Sigmoid colon (tissue), 7 donors: ENCODE measurements around the gene AK8. TPM values are rescaled to one million over a fixed set of nuclear protein-coding genes. Genes with fewer than 3 reads are reported as not detected.

Experiments used
- DNase-seq: peaks from one replicate; pipeline ENCODE4 v3.0.0-alpha.2; 2019
- H3K27ac ChIP-seq, 4 donors: fragments of 200-600 bp; sonication (generic); one replicate each; pipeline ENCODE4 v1.5.1; 2016 to 2019; ENCODE audit warnings: mild to moderate bottlenecking in 1 of 4
- H3K27me3 ChIP-seq, 3 donors: fragments of 200-600 bp; sonication (generic); one replicate each; pipeline ENCODE4 v1.5.1; 2019; ENCODE audit warnings: mild to moderate bottlenecking in 1 of 3
- H3K36me3 ChIP-seq, 4 donors: fragments of 200-600 bp; sonication (generic); one replicate each; pipeline ENCODE4 v1.5.1; 2016 to 2019
- H3K4me1 ChIP-seq, 4 donors: fragments of 200-600 bp; sonication (generic); one replicate each; pipeline ENCODE4 v1.5.1; 2017 to 2019
- H3K4me3 ChIP-seq, 4 donors: fragments of 200-600 bp; sonication (generic); one replicate each; pipeline ENCODE4 v1.5.1; 2017 to 2019; ENCODE audit warnings: mild to moderate bottlenecking in 2 of 4, moderate library complexity in 1 of 4
- H3K9me3 ChIP-seq, 4 donors: fragments of 200-600 bp in 3 of 4; sonication (generic) in 3 of 4; one replicate each; pipeline versions ENCODE4 v1.5.1 to v1.6.1; 2013 to 2019
- EP300 ChIP-seq, 4 donors: sonication (generic); formaldehyde crosslinking; IDR thresholded peaks; one replicate each; pipeline ENCODE4 v1.6.1; 2017; ENCODE audit warnings: antibody characterized with exemption in 4 of 4
- POLR2A ChIP-seq, 2 donors: fragments of 450-650 bp; IDR thresholded peaks; one replicate each; pipeline ENCODE4 v1.6.1; 2016; ENCODE audit warnings: antibody characterized with exemption in 2 of 2, mild to moderate bottlenecking in 2 of 2, moderate library complexity in 2 of 2
- POLR2AphosphoS5 ChIP-seq, 4 donors: sonication (generic); formaldehyde crosslinking; IDR thresholded peaks; one replicate each; pipeline ENCODE4 v1.6.1; 2017; ENCODE audit warnings: antibody characterized with exemption in 4 of 4
- WGBS, 2 donors: extraction: QIAGEN DNeasy Blood & Tissue Kit; methylation state at CpG; one replicate each; pipeline ENCODE4 v1.1.7; 2013; 5-methylcytosine and 5-hydroxymethylcytosine counted together
- intact Hi-C: fragments of 100-400 bp; cut with DNase I; formaldehyde crosslinking; loops from one replicate; pipeline ENCODE4 v1.15.1; 2023
- polyA plus RNA-seq, 3 donors: library from polyadenylated mRNA; stranded (reverse); fragments of 200-250 nt; gene quantifications; one replicate each; pipeline ENCODE4 v1.2.3, GENCODE V29; 2013
- total RNA-seq, 4 donors: library from RNA; depleted of rRNA; stranded (reverse); fragments of >200 nt; gene quantifications; one replicate each; pipeline ENCODE4 v1.1.0, GENCODE V29; 2016
- TF ChIP-seq, protein P1 (sequence below), 4 experiments: fragments of 450-650 bp in 3 of 4; fragments of 200-600 bp in 1 of 4; IDR thresholded peaks; one replicate each; pipeline ENCODE4 v1.5.1; 2016 to 2019; ENCODE audit warnings: antibody characterized with exemption in 4 of 4, mild to moderate bottlenecking in 3 of 4, moderate library complexity in 2 of 4
- donor health status: healthy with polysubstance abuse.
- donor health status: Bipolar disorder and iron deficiency.
- donor health status: healthy.

Gene AK8
- total and polyA plus RNA-seq, 7 donors = 0.25 to 1.2 (median 0.59) TPM; not detected in 3

DNA sequence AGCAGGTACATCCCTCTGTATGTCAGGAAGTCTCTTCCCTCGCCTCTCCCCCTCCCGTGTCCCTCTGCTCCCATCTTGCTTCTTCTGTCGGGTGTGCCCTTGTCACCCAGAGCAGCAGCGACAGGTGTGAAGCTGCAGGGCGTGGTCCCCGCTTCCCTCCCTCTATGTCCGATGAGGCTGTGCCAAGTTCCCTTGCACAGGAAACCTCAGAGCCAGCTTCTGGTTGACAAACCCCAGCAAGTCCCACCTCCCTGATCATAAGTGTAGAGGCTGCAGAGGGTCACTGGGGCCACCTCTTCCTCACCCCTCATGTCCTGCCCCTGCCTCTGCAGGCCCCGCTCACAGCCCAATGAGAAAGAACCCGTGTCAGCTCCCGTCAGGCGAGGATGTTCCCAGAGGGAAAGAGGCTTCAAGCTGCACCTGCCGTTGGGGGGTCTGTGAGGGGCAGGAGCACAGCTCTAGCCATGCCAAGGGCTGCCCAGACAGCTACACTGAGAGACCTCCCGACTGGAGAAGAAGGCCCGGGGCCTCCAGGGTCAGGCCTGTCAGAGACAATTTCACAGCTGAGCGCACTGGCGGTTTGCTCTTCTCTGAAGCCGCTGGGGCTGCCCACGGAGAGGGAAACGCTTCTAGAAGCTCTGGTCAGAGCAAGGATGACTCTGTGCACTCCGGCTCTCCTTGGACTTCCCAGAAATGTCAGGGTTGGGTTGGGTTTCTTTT, 73.3 kb downstream of the AK8 start:
- DNase-seq = no peak
- intact Hi-C loops = loop anchor here (5.0 to 10.0 kb wide), 2 partner anchors 98 to 390 kb away; partner anchors contain the start of gene CFAP77
- WGBS, 2 donors = 32 to 55% methylated on average over 20 of the region's 20 CpGs
- Histone ChIP-seq H3K4me1 (peaks cover 0 to 6% (median 2%) of the 10 kb centered on the region in 4 donors), H3K9me3 (no peaks in the 10 kb centered on the region), H3K27ac (no peak overlapping the region), H3K4me3 (no peak overlapping the region), H3K27me3 (peaks cover 0 to 25% (median 0%) of the 10 kb centered on the region in 3 donors), H3K36me3 (no peaks in the 10 kb centered on the region)
- TF ChIP-seq POLR2AphosphoS5 (IDR thresholded peaks at IDR 0.05) (no peak), POLR2A (IDR thresholded peaks at IDR 0.05) (no peak), EP300 (IDR thresholded peaks at IDR 0.05) (no peak)
- TF ChIP-seq, protein P1, sequence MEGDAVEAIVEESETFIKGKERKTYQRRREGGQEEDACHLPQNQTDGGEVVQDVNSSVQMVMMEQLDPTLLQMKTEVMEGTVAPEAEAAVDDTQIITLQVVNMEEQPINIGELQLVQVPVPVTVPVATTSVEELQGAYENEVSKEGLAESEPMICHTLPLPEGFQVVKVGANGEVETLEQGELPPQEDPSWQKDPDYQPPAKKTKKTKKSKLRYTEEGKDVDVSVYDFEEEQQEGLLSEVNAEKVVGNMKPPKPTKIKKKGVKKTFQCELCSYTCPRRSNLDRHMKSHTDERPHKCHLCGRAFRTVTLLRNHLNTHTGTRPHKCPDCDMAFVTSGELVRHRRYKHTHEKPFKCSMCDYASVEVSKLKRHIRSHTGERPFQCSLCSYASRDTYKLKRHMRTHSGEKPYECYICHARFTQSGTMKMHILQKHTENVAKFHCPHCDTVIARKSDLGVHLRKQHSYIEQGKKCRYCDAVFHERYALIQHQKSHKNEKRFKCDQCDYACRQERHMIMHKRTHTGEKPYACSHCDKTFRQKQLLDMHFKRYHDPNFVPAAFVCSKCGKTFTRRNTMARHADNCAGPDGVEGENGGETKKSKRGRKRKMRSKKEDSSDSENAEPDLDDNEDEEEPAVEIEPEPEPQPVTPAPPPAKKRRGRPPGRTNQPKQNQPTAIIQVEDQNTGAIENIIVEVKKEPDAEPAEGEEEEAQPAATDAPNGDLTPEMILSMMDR (IDR thresholded peaks at IDR 0.05) = no peak

DNA sequence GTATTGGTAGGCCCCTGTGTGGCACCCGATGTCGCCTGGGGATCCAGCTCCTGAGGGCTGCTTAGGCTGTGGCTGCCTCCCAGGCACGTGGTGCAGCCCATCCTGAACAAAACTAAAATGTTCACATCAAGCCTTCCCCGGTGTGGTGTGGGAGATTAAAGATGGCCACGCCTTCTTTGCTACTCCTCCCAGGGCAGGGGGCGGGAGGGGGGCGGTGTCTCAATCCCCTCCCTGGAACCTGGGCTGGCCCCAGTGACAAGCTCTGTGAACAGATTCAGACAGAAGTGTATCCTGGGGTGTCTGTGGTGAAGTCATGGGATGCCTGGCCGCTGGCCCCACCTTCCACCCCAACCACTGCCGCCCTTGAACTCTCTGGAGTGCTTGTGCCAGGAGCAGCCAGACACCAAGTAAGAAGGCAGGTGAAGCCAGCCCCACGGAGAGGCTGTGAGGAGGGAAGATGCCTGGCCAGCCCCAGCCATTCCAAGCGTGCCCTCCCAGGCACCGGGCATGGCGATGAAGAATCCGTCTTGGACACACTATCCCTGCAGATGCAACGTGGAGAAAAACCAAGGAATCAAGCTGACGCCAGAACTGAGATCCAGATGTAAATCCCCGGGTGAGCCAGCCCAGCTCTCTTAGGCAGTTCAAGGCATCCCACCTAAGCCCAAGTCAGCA, 75.8 kb downstream of the AK8 start:
- no peaks in the 10 kb centered on the region for H3K9me3 ChIP-seq
- DNase-seq = no peak
- H3K27me3 ChIP-seq = peaks cover 0 to 25% (median 0%) of the 10 kb centered on the region in 3 donors
- no peak overlapping the region for H3K27ac ChIP-seq
- no peaks in the 10 kb centered on the region for H3K36me3 ChIP-seq
- TF ChIP-seq POLR2AphosphoS5 (IDR thresholded peaks at IDR 0.05) (no peak), EP300 (IDR thresholded peaks at IDR 0.05) (no peak), POLR2A (IDR thresholded peaks at IDR 0.05) (no peak)
- TF ChIP-seq, protein P1 (IDR thresholded peaks at IDR 0.05) = no peak
- peaks cover 0 to 7% (median 3%) of the 10 kb centered on the region in 4 donors for H3K4me1 ChIP-seq
- intact Hi-C loops = loop anchor here (5.0 to 10.0 kb wide), 2 partner anchors 100 to 387 kb away; partner anchors contain the start of gene CFAP77
- 57 to 73% methylated on average over 17 of the region's 17 CpGs for WGBS, 2 donors
- no peak overlapping the region for H3K4me3 ChIP-seq

DNA sequence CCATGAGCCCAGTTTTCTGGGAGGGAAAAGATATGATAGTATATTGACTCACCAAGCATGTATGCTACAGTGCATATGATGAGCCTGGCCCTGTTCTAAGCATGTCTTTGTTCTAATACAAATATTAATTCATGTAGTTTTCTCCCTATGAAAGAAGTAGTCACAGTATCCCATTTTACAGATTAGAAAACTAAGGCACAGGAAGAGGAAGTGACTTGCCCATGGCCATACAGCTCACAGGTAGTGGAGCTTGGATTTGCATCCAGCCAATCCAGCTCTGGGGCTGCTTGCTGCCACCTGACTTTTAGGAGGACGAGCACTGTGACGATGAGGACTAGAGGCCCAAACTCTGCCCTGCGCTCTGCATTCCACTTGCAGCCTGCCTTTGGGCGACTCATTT, 76.4 kb downstream of the AK8 start:
- H3K27me3 ChIP-seq = peaks cover 0 to 25% (median 0%) of the 10 kb centered on the region in 3 donors
- no peak for DNase-seq
- 94 to 95% methylated on average over 4 of the region's 4 CpGs for WGBS, 2 donors
- intact Hi-C loops = loop anchor here (2.0 to 10.0 kb wide), 4 partner anchors 31 to 387 kb away; partner anchors contain the start of genes CFAP77 and GTF3C4
- H3K4me1 ChIP-seq = peaks cover 0 to 7% (median 3%) of the 10 kb centered on the region in 4 donors
- H3K4me3 ChIP-seq = no peak overlapping the region
- no peaks in the 10 kb centered on the region for H3K9me3 ChIP-seq
- no peak overlapping the region for H3K27ac ChIP-seq
- no peaks in the 10 kb centered on the region for H3K36me3 ChIP-seq
- no peak for TF ChIP-seq POLR2A (IDR thresholded peaks at IDR 0.05)
- TF ChIP-seq POLR2AphosphoS5 (IDR thresholded peaks at IDR 0.05) = no peak
- no peak for TF ChIP-seq EP300 (IDR thresholded peaks at IDR 0.05)
- TF ChIP-seq, protein P1 (IDR thresholded peaks at IDR 0.05) = no peak

DNA sequence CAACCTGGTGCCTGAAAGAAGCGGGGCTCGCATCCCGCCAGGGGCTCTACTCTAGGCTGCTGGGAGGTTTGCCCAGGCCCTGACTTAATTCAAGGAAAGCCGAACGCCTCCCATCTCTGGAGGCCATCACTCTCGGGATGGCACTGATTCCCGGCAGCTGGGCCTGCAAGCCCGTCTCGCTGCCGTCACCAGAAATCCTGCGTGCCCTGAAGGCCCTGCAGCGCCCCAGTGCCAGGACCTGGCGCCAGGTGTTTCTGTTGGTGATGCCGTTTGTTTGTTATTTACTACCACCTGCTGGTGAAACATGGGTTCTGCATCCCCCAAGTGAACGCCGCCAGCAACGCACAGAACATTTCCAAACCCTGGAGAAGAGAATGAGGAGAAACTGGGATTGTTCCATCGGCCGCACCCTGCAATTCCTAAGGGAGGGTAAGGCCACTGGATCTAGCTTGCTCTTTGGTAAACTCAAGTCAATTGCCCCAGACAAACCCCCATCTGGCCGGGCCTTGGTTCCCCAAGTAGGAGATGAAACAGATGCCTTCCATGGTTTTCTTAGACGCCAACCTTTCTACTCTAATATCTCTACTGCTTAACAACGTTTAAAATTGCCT, 77.9 kb downstream of the AK8 start:
- peak; percentile 86 for DNase-seq
- TF ChIP-seq EP300 (IDR thresholded peaks at IDR 0.05) = no peak
- no peak for TF ChIP-seq POLR2A (IDR thresholded peaks at IDR 0.05)
- peak in 2 of 4 donors; percentile 16 to 37 for TF ChIP-seq POLR2AphosphoS5 (IDR thresholded peaks at IDR 0.05)
- TF ChIP-seq, protein P1 (IDR thresholded peaks at IDR 0.05) = peak; percentile 77 to 90 (median 85)
- intact Hi-C loops = loop anchor here (2.0 to 10.0 kb wide), 4 partner anchors 29 to 385 kb away; partner anchors contain the start of genes CFAP77 and GTF3C4
- peaks cover 0 to 7% (median 3%) of the 10 kb centered on the region in 4 donors for H3K4me1 ChIP-seq
- no peak overlapping the region for H3K27ac ChIP-seq
- no peaks in the 10 kb centered on the region for H3K36me3 ChIP-seq
- no peaks in the 10 kb centered on the region for H3K9me3 ChIP-seq
- 12 to 22% methylated on average over 22 of the region's 22 CpGs for WGBS, 2 donors
- no peak overlapping the region for H3K4me3 ChIP-seq
- peaks cover 0 to 25% (median 0%) of the 10 kb centered on the region in 3 donors for H3K27me3 ChIP-seq
